Loucy (cell line): ENCODE results near the gene COA7.

Experiments used
- H2AFZ ChIP-seq: fragments of 200-600 bp; sonication (generic); 2 replicates; pipeline ENCODE4 v1.6.0; 2016; ENCODE audit warnings: antibody characterized with exemption, mild to moderate bottlenecking, low read length, moderate library complexity
- H3F3A ChIP-seq: fragments of 200-600 bp; 2 replicates; pipeline ENCODE4 v1.6.0; 2016; ENCODE audit warnings: antibody characterized with exemption, low read depth, mild to moderate bottlenecking
- H3K27me3 ChIP-seq: fragments of 200-600 bp; sonication (generic); 2 replicates; pipeline ENCODE4 v1.6.1; 2014; ENCODE audit warnings: low read length, mild to moderate bottlenecking; ENCODE audit not compliant: insufficient read depth, poor library complexity, severe bottlenecking
- H3K36me3 ChIP-seq: fragments of 200-600 bp; sonication (generic); 2 replicates; pipeline ENCODE4 v1.6.1; 2016; ENCODE audit warnings: low read length; ENCODE audit not compliant: insufficient read depth
- H3K4me1 ChIP-seq: fragments of 200-600 bp; sonication (generic); 2 replicates; pipeline ENCODE4 v1.5.1; 2014; ENCODE audit warnings: low read length, mild to moderate bottlenecking; ENCODE audit not compliant: insufficient read depth, poor library complexity, severe bottlenecking
- H3K4me2 ChIP-seq: fragments of 200-600 bp; sonication (generic); 2 replicates; pipeline ENCODE4 v1.6.0; 2014; ENCODE audit warnings: antibody characterized with exemption, low read length, low read depth, mild to moderate bottlenecking; ENCODE audit not compliant: poor library complexity, severe bottlenecking
- H3K4me3 ChIP-seq: fragments of 200-600 bp; sonication (generic); 2 replicates; pipeline ENCODE4 v1.5.1; 2014; ENCODE audit warnings: low read length, mild to moderate bottlenecking, mixed read lengths; ENCODE audit not compliant: poor library complexity, severe bottlenecking
- H3K79me2 ChIP-seq: fragments of 200-600 bp; sonication (generic); 2 replicates; pipeline ENCODE4 v1.6.1; 2014; ENCODE audit warnings: low read length; ENCODE audit not compliant: insufficient read depth
- H3K9ac ChIP-seq: fragments of 200-600 bp; sonication (generic); 2 replicates; pipeline ENCODE4 v1.6.0; 2014; ENCODE audit warnings: mild to moderate bottlenecking, low read depth, low read length, moderate library complexity; ENCODE audit not compliant: poor library complexity, severe bottlenecking
- H3K9me2 ChIP-seq: fragments of 200-600 bp; sonication (generic); replicated peaks from 2 replicates; pipeline ENCODE4 v1.6.1; 2016; ENCODE audit warnings: low read depth, low read length, mixed read lengths
- H3K9me3 ChIP-seq: fragments of 200-600 bp; sonication (generic); 2 replicates; pipeline ENCODE4 v1.6.1; 2014; ENCODE audit warnings: mild to moderate bottlenecking, antibody characterized with exemption, low read length, low read depth; ENCODE audit not compliant: insufficient read depth
- H4K20me1 ChIP-seq: fragments of 200-600 bp; sonication (generic); 2 replicates; pipeline ENCODE4 v1.6.0; 2014; ENCODE audit warnings: antibody characterized with exemption, low read length, mild to moderate bottlenecking; ENCODE audit not compliant: insufficient read depth, poor library complexity, severe bottlenecking
- CTCF ChIP-seq: fragments of 200-600 bp; sonication (generic); conservative IDR thresholded peaks from 2 replicates; pipeline ENCODE4 v1.5.1; 2014; ENCODE audit warnings: mild to moderate bottlenecking, antibody characterized with exemption, low read length
- EZH2phosphoT487 ChIP-seq: fragments of 200-600 bp; IDR thresholded peaks from 2 replicates; pipeline ENCODE4 v1.6.1; 2018; ENCODE audit warnings: antibody characterized with exemption, mild to moderate bottlenecking, moderate library complexity, borderline replicate concordance

The COA7 gene

GRCh38 chr1:52697795-52698674 lies at the start of gene COA7:
Gene COA7 (minus strand): TSS chr1:52698347. CDS start chr1:52698326, 21 bp downstream.
- Histone ChIP-seq H3K9me2 (no peaks in the 10 kb centered on the region), H3F3A (no peaks in the 10 kb centered on the region), H3K9ac (peak within 1 kb of the TSS; percentile 80), H3K27me3 (no peaks in the 10 kb centered on the region), H3K36me3 (no peaks in the 10 kb centered on the region), H3K4me1 (peaks cover 15% of the 10 kb centered on the region), H4K20me1 (no peaks in the 10 kb centered on the region), H3K4me3 (peak within 1 kb of the TSS; percentile 89), H3K9me3 (no peaks in the 10 kb centered on the region), H3K79me2 (peaks cover 53% of the 10 kb centered on the region), H3K4me2 (peak within 1 kb of the TSS; percentile 97), H2AFZ (peak within 1 kb of the TSS; percentile 99)
- TF ChIP-seq CTCF (no peak), EZH2phosphoT487 (no peak)

GRCh38 chr1:52747450-52747849 lies 49.3 kb upstream of the COA7 start:
- peaks cover 4% of the 10 kb centered on the region for H4K20me1 ChIP-seq
- no peaks in the 10 kb centered on the region for H3F3A ChIP-seq
- no peak for TF ChIP-seq EZH2phosphoT487
- TF ChIP-seq CTCF, result no peak
- H3K9me2 ChIP-seq, result no peaks in the 10 kb centered on the region
- H2AFZ ChIP-seq, result no peak overlapping the region
- no peaks in the 10 kb centered on the region for H3K9me3 ChIP-seq
- H3K9ac ChIP-seq, result no peak overlapping the region
- no peaks in the 10 kb centered on the region for H3K4me1 ChIP-seq
- H3K4me3 ChIP-seq, result no peak overlapping the region
- peaks cover 9% of the 10 kb centered on the region; the same call in 1 of the 2 replicates for H3K79me2 ChIP-seq
- no peaks in the 10 kb centered on the region for H3K27me3 ChIP-seq
- H3K4me2 ChIP-seq, result no peak overlapping the region
- H3K36me3 ChIP-seq, result no peaks in the 10 kb centered on the region

GRCh38 chr1:52746189-52746588 lies 48.0 kb upstream of the COA7 start:
- Histone ChIP-seq H4K20me1 (peaks cover 4% of the 10 kb centered on the region), H3K4me3 (no peak overlapping the region), H3K27me3 (no peaks in the 10 kb centered on the region), H3K9me3 (no peaks in the 10 kb centered on the region), H3K9ac (no peak overlapping the region), H3K4me2 (no peak overlapping the region), H3K4me1 (no peaks in the 10 kb centered on the region), H3K9me2 (no peaks in the 10 kb centered on the region), H3F3A (no peaks in the 10 kb centered on the region), H2AFZ (no peak overlapping the region), H3K36me3 (no peaks in the 10 kb centered on the region), H3K79me2 (peaks cover 19% of the 10 kb centered on the region; the same call in 1 of the 2 replicates)
- TF ChIP-seq CTCF (no peak), EZH2phosphoT487 (no peak)
